ENCODE results near the gene ZNF426. TPM values are rescaled to one million over a fixed set of nuclear protein-coding genes. Genes with fewer than 3 reads are reported as not detected.

ZNF426 gene
- total and polyA plus RNA-seq, 2 of the 13 experiments (the other 11 are each of a cell fraction or from before 2014, with no cell fraction given) = 3.8 to 14.9 TPM

DNA sequence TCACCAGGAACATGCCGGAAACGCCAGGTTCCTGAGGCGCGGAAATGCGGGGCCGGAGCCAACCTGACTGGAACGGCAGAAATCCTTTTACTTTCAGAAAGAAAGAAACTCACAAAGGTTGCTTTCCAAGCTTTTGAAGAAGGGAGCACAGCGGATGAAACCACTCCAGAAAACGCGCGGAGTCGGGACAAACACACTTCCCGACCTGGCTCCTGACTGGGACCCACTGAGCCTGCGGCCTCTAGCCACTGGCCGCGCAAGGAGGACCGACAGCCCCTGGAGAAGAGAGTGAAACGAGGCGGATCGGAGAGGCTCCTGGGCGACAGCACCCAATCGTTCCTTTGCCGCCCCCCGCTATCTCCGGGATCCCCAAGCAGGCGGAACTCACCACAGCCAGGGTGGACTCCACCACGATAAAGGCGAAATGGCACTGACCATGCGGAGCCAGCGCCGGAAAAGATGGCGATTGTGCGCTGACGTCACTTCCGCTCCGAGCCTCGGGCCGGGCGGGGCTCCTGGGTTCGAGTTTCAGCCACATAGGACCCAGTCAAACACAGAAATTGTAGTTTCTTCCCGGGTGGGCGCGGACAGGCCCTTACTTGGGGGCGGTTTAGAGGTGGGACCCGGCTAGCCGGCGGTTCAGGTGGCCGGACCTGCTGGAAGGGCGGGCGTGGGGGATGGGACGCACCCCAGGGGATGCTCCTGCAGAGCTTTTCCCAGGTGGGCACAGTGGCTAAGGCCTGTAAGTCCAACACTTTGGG is 45.8 kb upstream of the ZNF426 start, which contains the start of gene ZNF121 (continued):
- TF ChIP-seq, protein P1, sequence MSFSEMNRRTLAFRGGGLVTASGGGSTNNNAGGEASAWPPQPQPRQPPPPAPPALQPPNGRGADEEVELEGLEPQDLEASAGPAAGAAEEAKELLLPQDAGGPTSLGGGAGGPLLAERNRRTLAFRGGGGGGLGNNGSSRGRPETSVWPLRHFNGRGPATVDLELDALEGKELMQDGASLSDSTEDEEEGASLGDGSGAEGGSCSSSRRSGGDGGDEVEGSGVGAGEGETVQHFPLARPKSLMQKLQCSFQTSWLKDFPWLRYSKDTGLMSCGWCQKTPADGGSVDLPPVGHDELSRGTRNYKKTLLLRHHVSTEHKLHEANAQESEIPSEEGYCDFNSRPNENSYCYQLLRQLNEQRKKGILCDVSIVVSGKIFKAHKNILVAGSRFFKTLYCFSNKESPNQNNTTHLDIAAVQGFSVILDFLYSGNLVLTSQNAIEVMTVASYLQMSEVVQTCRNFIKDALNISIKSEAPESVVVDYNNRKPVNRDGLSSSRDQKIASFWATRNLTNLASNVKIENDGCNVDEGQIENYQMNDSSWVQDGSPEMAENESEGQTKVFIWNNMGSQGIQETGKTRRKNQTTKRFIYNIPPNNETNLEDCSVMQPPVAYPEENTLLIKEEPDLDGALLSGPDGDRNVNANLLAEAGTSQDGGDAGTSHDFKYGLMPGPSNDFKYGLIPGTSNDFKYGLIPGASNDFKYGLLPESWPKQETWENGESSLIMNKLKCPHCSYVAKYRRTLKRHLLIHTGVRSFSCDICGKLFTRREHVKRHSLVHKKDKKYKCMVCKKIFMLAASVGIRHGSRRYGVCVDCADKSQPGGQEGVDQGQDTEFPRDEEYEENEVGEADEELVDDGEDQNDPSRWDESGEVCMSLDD (CRISPR knock-in tag; IDR thresholded peaks at IDR 0.05; ENCODE audit: borderline replicate concordance) = peak; percentile 72; the same call in 1 of the 2 replicates
- TF ChIP-seq KLF11 (CRISPR knock-in tag; IDR thresholded peaks at IDR 0.05) (no peak), U2AF1 (optimal IDR thresholded peaks at IDR 0.05; ENCODE audit: low read depth, low read length) (peak; percentile 43), MED1 (CRISPR knock-in tag; IDR thresholded peaks at IDR 0.05) (peak; percentile 77), ZBTB42 (CRISPR knock-in tag; IDR thresholded peaks at IDR 0.05) (peak; percentile 84; the same call in 1 of the 2 replicates), KMT2B (CRISPR knock-in tag; IDR thresholded peaks at IDR 0.05) (peak; percentile 74; the same call in 1 of the 2 replicates), ZNF263 (CRISPR knock-in tag; IDR thresholded peaks at IDR 0.05) (peak; percentile 75), RBM39 (IDR thresholded peaks at IDR 0.05; ENCODE audit: low read depth, low read length, poor library complexity, severe bottlenecking) (peak; percentile 83), SRY (CRISPR knock-in tag; IDR thresholded peaks at IDR 0.05) (peak; percentile 98), ZNF841 (CRISPR knock-in tag; IDR thresholded peaks at IDR 0.05; ENCODE audit: borderline replicate concordance) (no peak), ZNF660 (CRISPR knock-in tag; IDR thresholded peaks at IDR 0.05; ENCODE audit: borderline replicate concordance, low read depth) (no peak; the same call in 1 of the 2 replicates), ZNF296 (CRISPR knock-in tag; conservative IDR thresholded peaks at IDR 0.05) (peak; percentile 88), JUN (CRISPR knock-in tag; IDR thresholded peaks at IDR 0.05) (peak; percentile 71; the same call in 1 of the 2 replicates), ZNF451 (CRISPR knock-in tag; IDR thresholded peaks at IDR 0.05) (0 out of 2 replicates have a peak, but pooled peaks have one; percentile 69), NKX3-1 (CRISPR knock-in tag; IDR thresholded peaks at IDR 0.05) (peak; percentile 54; the same call in 1 of the 2 replicates), FOXP1 (IDR thresholded peaks at IDR 0.05) (no peak), FOXP1 (CRISPR knock-in tag; IDR thresholded peaks at IDR 0.05) (no peak)
- TF ChIP-seq, protein P2, sequence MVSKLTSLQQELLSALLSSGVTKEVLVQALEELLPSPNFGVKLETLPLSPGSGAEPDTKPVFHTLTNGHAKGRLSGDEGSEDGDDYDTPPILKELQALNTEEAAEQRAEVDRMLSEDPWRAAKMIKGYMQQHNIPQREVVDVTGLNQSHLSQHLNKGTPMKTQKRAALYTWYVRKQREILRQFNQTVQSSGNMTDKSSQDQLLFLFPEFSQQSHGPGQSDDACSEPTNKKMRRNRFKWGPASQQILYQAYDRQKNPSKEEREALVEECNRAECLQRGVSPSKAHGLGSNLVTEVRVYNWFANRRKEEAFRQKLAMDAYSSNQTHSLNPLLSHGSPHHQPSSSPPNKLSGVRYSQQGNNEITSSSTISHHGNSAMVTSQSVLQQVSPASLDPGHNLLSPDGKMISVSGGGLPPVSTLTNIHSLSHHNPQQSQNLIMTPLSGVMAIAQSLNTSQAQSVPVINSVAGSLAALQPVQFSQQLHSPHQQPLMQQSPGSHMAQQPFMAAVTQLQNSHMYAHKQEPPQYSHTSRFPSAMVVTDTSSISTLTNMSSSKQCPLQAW (CRISPR knock-in tag; IDR thresholded peaks at IDR 0.05) = peak; percentile 54; the same call in 1 of the 2 replicates
- TF ChIP-seq, protein P3, sequence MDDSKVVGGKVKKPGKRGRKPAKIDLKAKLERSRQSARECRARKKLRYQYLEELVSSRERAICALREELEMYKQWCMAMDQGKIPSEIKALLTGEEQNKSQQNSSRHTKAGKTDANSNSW (CRISPR knock-in tag; IDR thresholded peaks at IDR 0.05; ENCODE audit: borderline replicate concordance) = no peak
- TF ChIP-seq, protein P4, sequence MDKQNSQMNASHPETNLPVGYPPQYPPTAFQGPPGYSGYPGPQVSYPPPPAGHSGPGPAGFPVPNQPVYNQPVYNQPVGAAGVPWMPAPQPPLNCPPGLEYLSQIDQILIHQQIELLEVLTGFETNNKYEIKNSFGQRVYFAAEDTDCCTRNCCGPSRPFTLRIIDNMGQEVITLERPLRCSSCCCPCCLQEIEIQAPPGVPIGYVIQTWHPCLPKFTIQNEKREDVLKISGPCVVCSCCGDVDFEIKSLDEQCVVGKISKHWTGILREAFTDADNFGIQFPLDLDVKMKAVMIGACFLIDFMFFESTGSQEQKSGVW (CRISPR knock-in tag; IDR thresholded peaks at IDR 0.05; ENCODE audit: borderline replicate concordance) = no peak
- TF ChIP-seq, protein P5, sequence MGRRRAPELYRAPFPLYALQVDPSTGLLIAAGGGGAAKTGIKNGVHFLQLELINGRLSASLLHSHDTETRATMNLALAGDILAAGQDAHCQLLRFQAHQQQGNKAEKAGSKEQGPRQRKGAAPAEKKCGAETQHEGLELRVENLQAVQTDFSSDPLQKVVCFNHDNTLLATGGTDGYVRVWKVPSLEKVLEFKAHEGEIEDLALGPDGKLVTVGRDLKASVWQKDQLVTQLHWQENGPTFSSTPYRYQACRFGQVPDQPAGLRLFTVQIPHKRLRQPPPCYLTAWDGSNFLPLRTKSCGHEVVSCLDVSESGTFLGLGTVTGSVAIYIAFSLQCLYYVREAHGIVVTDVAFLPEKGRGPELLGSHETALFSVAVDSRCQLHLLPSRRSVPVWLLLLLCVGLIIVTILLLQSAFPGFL (CRISPR knock-in tag; IDR thresholded peaks at IDR 0.05) = no peak
